Activated CD4-positive, alpha-beta T cell treated with anti-CD3 and anti-CD28 coated beads for 1 hour (primary cell): Measurements from ENCODE around the gene PCDH9.

Experiments
- DNase-seq: peaks from one replicate; pipeline ENCODE4 v3.0.0-alpha.2; 2020

Gene PCDH9

DNA sequence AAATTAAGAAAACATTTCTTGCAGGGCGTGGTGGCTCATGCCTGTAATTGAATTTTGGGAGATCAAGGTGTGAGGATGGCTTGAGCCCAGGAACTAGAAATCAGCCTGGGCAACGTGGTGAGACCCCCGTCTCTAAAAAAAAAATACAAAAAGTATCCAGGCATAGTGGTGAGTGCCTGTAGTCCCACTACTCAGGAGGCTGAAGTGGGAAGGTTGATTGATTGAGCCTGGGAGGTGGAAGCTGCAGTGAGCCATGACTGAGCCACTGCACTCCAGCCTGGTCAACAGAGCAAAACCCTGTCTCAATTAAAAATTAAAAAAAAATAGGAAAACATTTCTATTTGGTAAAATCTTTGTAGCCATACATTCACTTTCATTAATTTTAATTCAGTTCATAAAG lies 526.5 kb downstream of the PCDH9 start:
- DNase-seq, result no peak

DNA sequence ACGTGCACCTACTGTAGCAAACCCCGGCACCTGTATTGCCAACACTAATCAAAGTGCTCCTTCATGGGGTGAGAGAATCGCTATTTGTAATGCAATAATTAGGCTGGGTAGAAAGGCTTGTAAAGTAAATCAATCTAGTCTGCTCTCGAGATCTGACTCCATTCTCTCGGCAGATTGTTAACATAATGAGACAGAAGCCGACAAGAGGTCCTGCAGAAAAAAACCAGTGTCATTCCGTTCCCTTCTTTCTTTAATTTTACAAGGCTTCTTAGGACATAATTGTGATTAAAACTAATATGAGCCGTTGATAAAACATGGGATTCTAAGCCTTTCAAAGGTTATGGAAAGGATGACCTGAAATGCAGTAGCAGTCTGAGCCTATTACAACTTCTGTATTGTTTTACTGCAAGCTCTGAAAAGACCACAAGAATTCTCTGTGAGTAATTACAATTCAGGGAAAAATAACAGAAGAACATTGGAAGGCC lies 530.0 kb downstream of the PCDH9 start:
- DNase-seq, result no peak

DNA sequence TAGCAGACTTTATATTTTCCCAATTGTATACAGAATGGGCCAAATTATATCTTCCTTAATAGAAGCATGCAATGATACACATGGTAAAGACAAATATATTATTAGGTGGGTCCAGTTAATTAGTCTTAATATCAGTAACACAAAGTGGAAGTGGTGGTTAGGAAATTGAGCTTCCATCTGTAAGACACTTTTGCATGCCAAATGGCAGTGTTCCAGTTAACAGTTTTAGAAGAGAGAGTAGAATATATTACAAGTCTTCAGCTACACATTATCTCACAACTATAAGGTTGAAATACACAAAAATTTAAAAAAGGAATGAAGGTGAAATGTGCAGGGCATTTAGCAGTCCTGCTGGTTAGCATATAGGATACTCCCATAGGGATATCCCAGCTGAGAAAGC lies 536.5 kb downstream of the PCDH9 start:
- DNase-seq, result no peak

DNA sequence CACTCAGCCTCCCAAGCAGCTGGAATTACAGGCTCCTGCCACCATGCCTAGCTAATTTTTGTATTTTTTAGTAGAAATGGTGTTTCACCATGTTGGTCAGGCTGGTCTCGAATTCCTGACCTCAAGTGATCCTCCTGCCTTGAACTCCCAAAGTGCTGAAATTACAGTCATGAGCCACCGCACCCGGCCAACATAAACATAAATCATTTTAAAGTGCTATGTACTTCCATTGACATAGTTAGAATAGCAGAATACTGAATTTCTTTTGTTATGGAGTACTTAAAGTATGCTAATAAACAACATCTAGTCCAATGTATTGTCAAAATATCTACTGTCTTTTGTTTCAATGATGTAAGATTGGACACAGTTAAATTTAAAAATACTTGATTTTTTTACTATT lies 539.0 kb downstream of the PCDH9 start:
- DNase-seq, result no peak

DNA sequence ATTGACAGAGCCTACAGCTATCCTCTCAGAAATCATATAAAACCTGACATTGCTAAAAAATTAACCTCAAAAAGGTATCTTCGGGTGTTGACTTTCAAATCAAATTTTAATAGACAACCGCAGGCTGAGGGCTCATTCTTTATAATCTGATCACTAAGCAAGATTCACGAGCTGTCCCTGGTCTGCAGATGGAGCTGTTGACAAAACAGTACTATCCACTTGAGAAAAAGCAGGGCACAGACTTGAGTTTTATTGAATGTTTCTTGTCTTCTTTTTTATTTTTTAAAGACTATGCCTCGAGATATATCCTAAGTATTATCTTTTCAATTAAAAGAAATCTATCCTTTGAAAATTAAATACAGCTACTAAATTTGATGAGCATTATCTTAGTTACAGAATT lies 540.5 kb downstream of the PCDH9 start:
- no peak for DNase-seq

DNA sequence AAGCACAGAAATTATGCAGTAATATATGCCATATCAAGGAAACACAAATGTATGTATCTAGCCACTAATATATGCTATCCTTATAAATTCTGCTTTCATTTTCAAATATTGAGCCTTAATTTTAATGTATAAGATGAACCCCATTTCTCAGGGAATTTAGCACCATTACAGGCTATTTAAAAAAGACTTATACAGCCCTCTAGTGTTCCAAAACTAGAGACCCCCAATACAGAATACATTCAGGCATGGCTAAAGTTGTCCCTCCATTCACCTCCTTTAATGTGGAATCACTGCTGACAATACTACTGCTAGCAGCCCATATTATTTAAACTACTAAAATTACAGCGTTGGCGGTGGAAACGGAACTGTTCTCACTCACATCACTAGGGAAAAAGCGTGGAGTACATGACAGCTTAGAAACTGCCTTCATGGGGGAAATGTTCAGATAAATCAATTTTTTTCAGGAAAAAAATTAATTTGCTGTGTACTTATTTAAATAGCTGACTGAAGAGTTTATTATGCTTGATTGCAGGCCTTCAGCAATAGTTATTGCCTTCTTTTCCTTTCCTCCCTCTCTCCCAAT lies 541.0 kb downstream of the PCDH9 start:
- no peak for DNase-seq

DNA sequence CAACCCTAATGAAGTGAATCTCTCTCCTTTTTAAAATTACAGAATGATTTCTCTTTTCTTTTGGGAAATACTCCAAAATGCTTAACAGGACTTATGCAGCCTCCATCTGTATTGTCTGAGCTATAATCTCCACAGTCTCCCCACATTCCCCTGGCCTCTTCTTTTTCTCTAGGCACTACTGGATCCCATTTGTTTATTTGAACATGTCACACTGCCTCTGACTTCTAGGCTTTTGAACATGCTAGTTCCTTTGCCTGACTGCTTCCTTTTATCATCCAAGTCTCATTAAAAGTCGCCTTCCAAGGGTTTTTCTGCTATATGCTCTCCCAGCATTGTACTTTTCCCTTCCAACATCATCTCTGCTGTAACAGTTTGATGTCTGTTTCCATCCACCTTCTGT lies 548.7 kb downstream of the PCDH9 start:
- DNase-seq, result no peak

DNA sequence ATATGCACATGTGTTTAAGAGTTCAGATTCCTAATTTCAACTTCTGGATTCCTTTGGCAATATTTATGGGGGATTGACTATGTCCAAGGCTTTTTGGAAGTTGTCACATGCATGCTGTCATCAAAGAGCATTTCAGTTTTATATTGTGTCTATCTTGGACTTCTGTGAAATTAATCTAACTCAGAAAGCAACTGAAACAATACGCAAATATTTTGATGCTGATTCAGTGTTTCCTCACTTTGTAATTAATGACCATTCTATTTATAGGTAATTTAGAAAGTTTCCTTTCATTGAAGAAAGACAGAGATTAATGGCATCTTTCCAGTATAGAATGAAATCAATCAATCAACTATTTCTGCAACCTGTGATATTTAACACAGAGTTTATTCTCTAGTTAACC lies 550.1 kb downstream of the PCDH9 start:
- no peak for DNase-seq

DNA sequence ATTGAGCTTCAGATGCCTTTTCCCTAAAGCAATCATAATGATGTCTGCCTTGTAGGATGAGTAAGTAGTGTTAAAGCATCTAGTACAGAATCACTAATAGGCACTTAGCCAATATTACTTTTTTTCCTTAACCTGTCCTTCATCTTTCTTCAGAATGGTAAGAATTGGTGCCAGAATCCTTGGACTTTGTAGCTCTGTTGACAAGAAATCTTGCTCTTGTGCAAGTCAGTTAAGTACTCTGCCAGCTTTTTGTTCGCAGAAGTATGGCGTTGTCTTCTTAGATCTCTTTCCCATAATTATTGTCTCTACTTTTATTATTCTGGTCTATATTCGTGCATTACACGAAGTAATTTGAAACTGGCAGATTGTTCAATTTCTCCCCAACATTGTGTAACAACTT lies 554.5 kb downstream of the PCDH9 start:
- DNase-seq, result no peak

DNA sequence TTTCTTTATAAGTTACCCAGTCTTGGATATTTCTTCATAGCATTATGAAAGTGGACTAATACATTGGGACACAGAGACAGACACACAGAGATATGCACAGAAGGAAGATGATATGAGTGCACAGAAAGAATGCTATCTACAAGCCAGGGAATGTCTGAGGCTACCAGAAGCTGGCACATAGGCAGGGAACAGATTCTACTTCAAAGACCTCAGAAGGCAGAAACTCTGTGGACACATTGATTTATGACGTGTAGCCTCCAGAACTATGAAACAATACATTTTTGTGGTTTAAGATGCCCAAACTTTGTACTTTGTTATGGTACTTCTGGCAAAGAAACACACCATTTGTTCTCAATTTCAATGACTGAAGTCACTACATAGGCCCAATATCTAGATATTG lies 556.7 kb downstream of the PCDH9 start:
- DNase-seq, result no peak

DNA sequence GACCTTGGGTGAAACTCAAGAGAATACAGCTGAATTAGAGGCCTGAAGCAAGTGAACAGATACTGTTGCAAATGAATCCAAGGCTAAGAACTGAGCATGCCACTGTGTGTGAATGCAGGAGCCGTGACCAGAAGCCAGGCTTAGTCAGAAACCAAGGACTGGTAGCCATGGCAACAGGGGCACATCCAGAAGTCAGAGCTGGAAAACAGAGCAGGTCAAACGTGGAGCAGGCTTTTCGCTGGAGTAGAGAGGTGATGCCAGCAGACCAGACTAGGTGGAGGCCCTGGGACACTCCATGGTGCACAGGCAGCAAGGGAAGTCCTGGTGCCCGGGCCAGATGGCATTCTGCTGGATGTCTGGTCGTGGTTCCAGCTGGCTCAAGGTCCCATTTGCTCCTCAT lies 564.1 kb downstream of the PCDH9 start:
- DNase-seq, result no peak

DNA sequence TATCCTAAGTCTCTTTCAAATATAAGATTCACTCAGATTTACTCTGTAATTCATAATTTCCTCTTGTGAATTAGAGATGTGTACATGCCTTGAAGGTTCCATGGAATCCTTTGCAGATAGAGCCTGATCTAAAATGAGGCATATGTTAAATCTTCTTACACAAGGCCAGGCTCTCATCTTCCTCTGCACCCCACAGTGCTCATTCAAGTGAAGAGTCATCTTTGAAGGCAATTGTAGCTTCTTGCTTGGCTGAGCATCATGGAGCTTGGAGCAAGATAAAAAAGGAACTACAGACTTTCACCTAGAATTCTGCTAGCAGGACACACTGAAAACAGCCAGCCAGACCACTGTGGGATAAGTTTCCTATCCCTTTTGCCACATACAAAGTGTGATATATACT lies 566.4 kb downstream of the PCDH9 start:
- DNase-seq, result no peak

DNA sequence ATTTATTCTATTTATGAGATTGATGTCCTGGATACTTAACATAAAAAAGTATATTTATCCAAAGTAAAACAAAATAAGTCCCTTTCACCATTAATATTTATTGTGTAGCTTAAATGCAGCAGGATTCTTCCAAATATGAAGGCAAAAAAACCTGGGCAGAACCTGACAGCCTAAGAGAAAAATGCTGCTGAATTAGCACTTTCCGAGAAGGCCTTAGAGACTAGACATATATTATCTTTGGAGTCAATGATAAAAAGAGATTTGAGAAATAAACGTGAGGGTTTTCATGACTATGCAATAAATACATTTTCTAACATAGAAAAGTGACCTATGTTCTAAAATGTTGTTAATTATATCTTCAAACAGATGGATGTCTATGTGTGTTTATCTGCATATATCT lies 566.9 kb downstream of the PCDH9 start:
- DNase-seq, result no peak

DNA sequence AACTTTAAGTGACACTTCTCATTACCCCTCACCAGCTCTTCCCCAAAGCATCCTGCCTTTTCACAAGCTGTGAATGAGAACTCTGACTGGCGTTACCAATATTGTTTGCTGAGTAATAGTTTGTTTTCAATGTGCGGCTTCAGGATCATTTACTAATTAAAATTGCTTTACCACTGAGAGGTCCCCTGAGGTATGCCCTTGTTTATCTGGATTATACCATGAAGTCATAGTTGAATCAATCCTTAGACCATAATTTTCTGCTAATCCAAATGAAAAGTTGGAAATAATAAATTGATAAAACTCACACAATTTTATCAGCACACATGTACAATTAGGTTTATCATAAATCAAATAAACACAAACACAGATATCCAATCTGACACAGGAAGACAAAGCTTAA lies 568.8 kb downstream of the PCDH9 start:
- DNase-seq, result no peak

DNA sequence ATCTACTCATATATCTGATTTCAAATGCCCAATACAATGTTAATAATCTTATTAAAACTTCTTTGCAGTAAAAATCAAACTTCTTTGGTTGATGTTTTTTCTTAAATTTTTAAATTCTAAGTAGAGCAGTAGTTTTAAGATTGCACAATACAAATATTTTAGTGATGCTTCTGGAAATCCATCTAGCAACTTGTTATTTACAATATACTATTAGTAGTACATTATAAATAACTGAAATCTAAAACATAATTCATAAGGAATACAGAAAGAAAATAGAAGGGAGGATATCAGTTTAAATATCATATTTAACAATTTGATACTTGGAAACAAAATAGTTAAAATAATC lies 569.7 kb downstream of the PCDH9 start:
- no peak for DNase-seq

DNA sequence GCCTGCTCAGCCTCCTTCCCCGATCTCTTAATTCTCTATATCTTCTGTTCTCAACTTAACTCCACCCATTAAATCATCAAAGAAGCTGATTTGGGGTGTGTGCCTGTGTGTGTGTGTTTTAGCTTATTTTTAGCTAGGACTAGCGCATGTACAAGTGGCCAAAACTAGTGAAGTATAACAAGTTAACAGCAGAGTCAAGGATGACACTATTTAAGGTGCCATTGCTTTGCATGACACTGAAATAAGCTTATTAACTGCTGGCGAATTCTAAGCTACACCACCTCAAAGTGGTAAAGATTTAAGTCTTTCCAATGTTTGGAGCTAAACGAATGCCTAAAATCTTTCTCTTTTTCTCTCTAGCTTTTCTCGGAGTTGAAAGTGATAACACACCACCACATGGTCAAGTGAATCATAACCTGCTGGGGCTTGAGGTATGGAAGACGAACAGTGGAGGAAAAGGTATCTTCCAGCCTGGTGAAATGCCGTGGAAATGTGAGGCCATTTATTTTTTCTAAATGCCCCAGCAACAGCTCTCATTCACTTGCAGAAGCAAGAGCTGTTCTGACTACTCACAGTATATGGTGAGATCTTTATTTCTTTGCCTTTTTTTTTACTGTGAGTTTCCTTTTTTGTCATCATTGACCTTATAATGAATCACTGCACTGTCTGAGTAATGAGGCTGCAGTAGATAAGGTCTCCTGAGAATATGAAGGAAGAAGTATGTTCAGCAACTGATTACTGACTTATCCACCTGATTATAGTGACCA lies 570.3 kb downstream of the PCDH9 start:
- no peak for DNase-seq

DNA sequence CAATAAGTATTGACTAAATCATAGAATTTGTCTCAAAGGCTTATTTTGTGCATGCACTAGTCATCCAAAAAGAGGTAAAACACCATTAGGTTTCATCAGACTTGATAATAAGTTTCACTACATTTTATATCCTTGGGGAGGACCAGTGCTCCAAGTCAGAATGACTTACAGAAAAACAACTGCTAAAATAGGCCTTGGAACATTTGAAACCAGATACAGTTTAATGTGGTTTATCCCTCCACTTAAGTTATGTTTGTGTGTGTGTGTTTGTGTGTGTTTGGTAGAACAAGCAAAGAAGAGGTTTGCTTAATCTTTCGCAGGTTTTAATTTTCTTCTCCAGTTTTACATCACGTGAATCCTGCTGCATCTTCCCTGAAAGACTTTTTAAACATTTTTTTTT lies 570.9 kb downstream of the PCDH9 start:
- no peak for DNase-seq

DNA sequence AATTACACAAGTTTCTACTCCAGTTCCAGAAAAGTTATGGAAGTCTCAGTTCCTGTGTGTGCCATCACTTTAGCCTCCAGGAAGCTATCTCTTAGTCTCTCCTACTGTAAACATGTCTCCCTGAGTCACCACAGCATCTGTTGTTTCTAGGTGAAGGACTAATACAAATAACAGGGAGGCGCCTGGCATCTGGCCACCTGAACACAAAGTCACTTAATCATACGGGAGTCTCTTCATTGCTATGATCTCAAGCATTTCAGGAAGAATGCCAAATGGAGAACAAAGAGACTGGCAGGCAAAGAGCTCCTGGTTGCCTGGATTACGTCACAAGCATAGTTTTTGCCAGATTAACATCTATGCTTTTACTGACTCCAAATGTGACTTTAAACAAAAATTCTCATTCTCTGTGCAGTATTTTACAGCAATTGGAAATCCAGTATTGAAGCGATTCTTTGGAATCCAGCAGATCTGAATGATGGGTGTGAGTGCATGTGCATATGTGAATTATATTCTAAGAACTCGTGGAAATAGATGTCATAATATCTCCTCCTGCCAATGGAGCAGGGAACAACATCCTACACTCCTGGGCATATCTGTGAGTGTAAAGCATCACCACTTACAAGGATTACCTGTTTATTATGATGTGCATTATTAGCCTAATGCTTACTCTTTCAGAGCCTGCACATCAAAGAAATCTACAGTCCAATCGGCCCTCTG lies 572.8 kb downstream of the PCDH9 start:
- no peak for DNase-seq

DNA sequence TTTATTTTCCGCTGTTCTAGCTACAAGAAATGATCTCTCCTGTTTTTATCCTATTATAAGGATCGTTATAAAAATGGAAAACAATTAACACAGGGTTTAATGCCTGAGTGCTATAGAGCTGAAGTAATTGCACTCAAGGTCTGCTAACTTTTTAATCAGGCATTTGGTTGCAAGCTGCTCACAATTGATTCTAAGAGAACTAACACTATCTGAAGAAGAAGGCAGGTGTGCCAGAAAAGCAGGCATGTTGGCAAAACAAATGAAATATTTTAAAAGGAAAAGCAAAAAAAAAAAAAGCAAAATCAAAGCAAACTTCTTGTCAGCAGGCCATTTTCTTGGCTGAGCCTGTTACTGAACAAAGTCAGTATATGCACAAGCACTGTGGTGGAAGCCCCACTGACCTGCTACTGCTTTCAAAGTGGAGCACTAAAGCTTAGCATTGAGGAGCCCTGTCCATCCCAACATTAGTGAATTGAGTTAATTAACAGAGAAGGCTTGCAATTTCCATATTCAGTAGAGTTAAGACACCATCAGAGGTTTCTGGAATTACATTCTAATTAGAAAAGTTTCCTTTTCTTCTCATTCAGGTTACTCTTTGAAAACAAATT lies 574.2 kb downstream of the PCDH9 start:
- no peak for DNase-seq

DNA sequence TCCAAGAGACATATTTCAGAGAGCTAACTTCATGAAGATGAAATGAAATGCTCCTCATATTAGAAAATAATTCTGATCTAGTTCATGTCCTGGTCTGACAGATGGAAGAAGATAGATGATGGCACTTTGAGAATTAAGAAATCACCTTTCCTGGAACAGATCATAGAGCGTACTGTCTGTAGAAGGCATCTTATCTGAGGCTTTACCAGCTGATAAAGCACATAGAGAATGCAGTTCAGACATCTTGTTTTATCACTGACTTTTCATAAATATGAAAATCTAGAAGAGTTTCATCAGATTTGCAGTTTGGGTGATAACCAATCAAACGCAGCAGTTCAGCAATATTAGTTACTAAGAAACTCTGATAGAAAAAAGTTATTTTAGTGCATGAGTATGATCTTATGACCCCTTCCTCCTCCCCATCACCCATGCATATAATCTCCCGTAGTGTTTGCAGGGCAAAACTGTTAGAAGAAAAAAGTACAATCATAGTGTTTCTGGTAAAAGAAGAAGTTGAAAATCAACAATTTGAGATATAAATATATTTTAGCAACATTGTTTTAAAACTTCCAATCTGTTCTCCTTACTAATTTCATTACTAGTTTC lies 585.2 kb downstream of the PCDH9 start:
- no peak for DNase-seq

DNA sequence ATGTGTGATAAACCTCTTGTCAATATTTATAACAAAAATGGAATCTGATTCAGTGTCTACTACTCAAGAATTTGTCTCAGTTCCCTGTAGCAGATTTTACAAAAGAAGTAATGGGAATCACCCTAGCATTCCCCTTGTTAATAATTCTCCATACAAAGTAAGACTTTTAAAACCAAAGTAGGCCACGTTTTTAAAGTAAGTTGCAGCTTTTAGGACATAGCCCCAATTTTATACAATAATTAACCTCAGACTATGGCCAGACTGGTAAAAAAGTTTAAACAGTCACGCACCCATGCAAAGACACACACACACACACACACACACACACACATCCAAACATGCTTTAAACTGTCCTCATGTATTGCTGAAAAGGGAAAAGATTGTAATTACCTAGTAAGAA lies 589.9 kb downstream of the PCDH9 start:
- DNase-seq, result no peak

DNA sequence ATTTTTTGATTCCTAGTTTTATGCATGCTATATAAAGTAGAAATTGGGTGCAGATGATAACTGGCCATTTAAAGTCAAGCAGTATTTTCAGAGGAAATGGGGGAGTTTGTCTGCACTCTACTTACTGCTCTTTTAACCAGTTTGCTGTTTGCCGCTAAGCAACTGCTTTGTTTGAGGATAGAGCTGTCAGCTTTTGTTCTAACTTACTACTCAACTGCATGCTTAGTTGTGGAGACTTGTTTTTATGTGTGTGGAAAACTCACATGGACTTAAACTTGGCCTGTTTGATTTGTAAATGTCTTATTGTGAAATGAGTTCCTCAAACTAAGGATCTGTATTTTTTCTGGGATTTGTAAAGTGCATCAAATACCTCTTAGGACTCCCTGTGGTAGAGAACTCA lies 591.1 kb downstream of the PCDH9 start:
- no peak for DNase-seq

DNA sequence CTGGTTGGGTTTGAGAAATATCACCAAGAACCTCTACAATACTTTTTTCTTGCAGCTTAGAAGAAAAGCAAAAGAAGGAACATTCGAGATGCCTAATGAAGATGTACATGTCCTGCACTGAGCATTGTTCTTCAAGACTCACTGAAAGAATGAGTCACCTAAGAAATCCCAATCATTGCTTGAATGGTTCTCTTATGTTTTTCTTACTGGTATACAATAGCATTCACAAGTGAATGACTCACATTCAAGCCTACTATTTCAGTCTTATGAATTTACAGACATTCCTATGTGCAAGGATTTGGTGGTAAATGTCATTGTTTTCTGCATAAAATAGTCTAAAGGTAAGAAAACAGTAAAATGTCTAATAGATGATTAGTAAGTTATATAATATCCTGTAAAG lies 594.6 kb downstream of the PCDH9 start:
- DNase-seq, result no peak

DNA sequence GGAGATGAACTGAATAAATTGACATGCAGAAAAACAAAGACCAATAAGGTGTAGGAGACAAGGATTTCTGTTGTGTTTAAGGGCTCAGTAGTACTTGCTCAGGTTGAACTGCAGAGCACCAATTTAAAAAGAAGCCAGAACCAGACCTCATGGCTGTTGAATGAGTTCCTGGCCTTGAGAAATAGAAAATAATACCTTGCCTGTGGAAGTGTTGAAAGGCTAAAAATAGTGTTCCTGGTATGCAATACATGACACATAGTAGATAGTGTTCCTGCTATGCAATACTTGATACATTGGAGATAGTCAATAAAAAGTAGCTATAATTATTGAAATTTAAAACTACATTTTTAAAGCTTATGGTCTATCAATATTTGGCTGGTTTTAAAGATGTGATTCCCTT lies 595.8 kb downstream of the PCDH9 start:
- DNase-seq, result no peak
